Nephron (organoid): ENCODE data around the gene PRIMA1.

Experiments
- H3K27ac Mint-ChIP-seq, 3 experiments: 2 replicates each; pipeline ENCODE4 v1.8.0; 2020; ENCODE audit warnings: mixed read lengths in 3 of 3, mild to moderate bottlenecking in 2 of 3, moderate library complexity in 1 of 3
- H3K27me3 Mint-ChIP-seq: 2 replicates; pipeline ENCODE4 v1.8.0; 2021; ENCODE audit warnings: low read depth, mild to moderate bottlenecking, moderate library complexity, mixed read lengths
- H3K36me3 Mint-ChIP-seq: 2 replicates; pipeline ENCODE4 v1.8.0; 2020; ENCODE audit warnings: low read depth, mixed read lengths
- H3K4me1 Mint-ChIP-seq: 2 replicates; pipeline ENCODE4 v1.8.0; 2020; ENCODE audit warnings: mixed read lengths
- H3K4me3 Mint-ChIP-seq, 3 experiments: 2 replicates each; pipeline ENCODE4 v1.8.0; 2020; ENCODE audit warnings: mild to moderate bottlenecking in 3 of 3, mixed read lengths in 3 of 3, moderate library complexity in 2 of 3
- H3K9me3 Mint-ChIP-seq: 2 replicates; pipeline ENCODE4 v1.8.0; 2020; ENCODE audit warnings: mixed read lengths
- CTCF ChIP-seq, 3 experiments: fragments of 200-600 bp; sonication (generic); IDR thresholded peaks; one replicate each; pipeline ENCODE4 v1.5.0; 2021; ENCODE audit warnings: antibody characterized with exemption in 3 of 3; ENCODE audit not compliant: unreplicated experiment in 3 of 3

The PRIMA1 gene

GRCh38 chr14:93733631-93734030, 54.7 kb downstream of the PRIMA1 start:
- peak overlapping the region; percentile 27 to 37 (median 32) for H3K27ac Mint-ChIP-seq
- no peaks in the 10 kb centered on the region for H3K9me3 Mint-ChIP-seq

GRCh38 chr14:93733231-93733630, 55.1 kb downstream of the PRIMA1 start:
- peaks cover 45% of the 10 kb centered on the region for H3K27me3 Mint-ChIP-seq
- H3K27ac Mint-ChIP-seq = peak overlapping the region; percentile 27 to 37 (median 32)
- TF ChIP-seq CTCF (IDR thresholded peaks at IDR 0.05; ENCODE audit: unreplicated experiment in 3 of 3) = no peak
- no peak overlapping the region for H3K4me3 Mint-ChIP-seq
- H3K4me1 Mint-ChIP-seq = peaks cover 42% of the 10 kb centered on the region
- no peaks in the 10 kb centered on the region for H3K36me3 Mint-ChIP-seq
- no peaks in the 10 kb centered on the region for H3K9me3 Mint-ChIP-seq

More at GRCh38 chr14:93733631-93734030, 54.7 kb downstream of the PRIMA1 start:
- Mint-ChIP-seq H3K27me3 (peaks cover 47% of the 10 kb centered on the region), H3K36me3 (no peaks in the 10 kb centered on the region), H3K4me3 (peak overlapping the region in 1 of 3 experiments; percentile 1), H3K4me1 (peaks cover 44% of the 10 kb centered on the region)
- no peak for TF ChIP-seq CTCF (IDR thresholded peaks at IDR 0.05; ENCODE audit: unreplicated experiment in 3 of 3)

GRCh38 chr14:93732524-93732923, 55.8 kb downstream of the PRIMA1 start:
- peaks cover 39% of the 10 kb centered on the region for H3K27me3 Mint-ChIP-seq
- no peak overlapping the region for H3K27ac Mint-ChIP-seq
- H3K4me1 Mint-ChIP-seq = peaks cover 35% of the 10 kb centered on the region
- no peaks in the 10 kb centered on the region for H3K36me3 Mint-ChIP-seq
- H3K9me3 Mint-ChIP-seq = no peaks in the 10 kb centered on the region
- TF ChIP-seq CTCF (IDR thresholded peaks at IDR 0.05; ENCODE audit: unreplicated experiment in 3 of 3) = no peak
- no peak overlapping the region for H3K4me3 Mint-ChIP-seq

- TF ChIP-seq CTCF (IDR thresholded peaks at IDR 0.05; ENCODE audit: unreplicated experiment in 3 of 3) = no peak
- Mint-ChIP-seq H3K36me3 (no peaks in the 10 kb centered on the region), H3K4me1 (peaks cover 29% of the 10 kb centered on the region), H3K4me3 (no peak overlapping the region), H3K27me3 (peaks cover 39% of the 10 kb centered on the region), H3K27ac (no peak overlapping the region), H3K9me3 (no peaks in the 10 kb centered on the region)
Measured at GRCh38 chr14:93731753-93732152, 56.5 kb downstream of the PRIMA1 start.

GRCh38 chr14:93729993-93730392, 58.3 kb downstream of the PRIMA1 start:
- no peak overlapping the region for H3K4me3 Mint-ChIP-seq
- no peak for TF ChIP-seq CTCF (IDR thresholded peaks at IDR 0.05; ENCODE audit: unreplicated experiment in 3 of 3)
- peaks cover 20% of the 10 kb centered on the region for H3K4me1 Mint-ChIP-seq
- H3K36me3 Mint-ChIP-seq = no peaks in the 10 kb centered on the region
- no peak overlapping the region for H3K27ac Mint-ChIP-seq
- no peaks in the 10 kb centered on the region for H3K9me3 Mint-ChIP-seq
- peaks cover 35% of the 10 kb centered on the region for H3K27me3 Mint-ChIP-seq

- H3K4me3 Mint-ChIP-seq = no peak overlapping the region
- peaks cover 13% of the 10 kb centered on the region for H3K4me1 Mint-ChIP-seq
- H3K36me3 Mint-ChIP-seq = no peaks in the 10 kb centered on the region
- H3K27me3 Mint-ChIP-seq = peaks cover 29% of the 10 kb centered on the region
- H3K9me3 Mint-ChIP-seq = no peaks in the 10 kb centered on the region
- no peak overlapping the region for H3K27ac Mint-ChIP-seq
- no peak for TF ChIP-seq CTCF (IDR thresholded peaks at IDR 0.05; ENCODE audit: unreplicated experiment in 3 of 3)
Measured at GRCh38 chr14:93728651-93729016, 59.7 kb downstream of the PRIMA1 start.
